ENCODE measurements around the gene TNN. TPM values are rescaled to one million over a fixed set of nuclear protein-coding genes. Genes with fewer than 3 reads are reported as not detected.

TNN gene
- polyA plus RNA-seq, 6 donors from 2014 or later = 0.06 TPM; not detected in 5

DNA sequence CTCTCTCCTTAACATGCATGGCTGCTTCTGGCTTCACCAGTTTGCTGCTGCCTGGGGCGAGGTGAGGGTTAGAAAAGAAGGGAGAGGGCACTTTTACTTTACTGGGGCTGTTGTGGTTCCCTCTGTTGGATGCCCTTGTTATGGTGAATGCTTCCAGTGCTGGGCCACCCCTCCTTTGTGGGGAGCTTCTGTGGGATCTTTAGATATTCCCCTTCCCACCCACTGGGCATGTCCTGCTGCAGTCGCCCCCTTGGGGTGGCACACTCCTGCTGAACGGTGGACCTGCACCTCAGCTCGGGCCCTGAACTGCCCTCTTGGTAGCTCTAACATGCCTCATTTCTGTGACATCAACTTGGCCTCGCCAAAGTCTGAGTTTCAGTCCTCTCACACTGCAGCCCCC, 6.0 kb downstream of the TNN start:
- Mint-ChIP-seq H3K9me3 (no peaks in the 10 kb centered on the region), H3K36me3 (no peaks in the 10 kb centered on the region), H3K27ac (no peak overlapping the region), H3K27me3 (peaks cover 32 to 53% (median 38%) of the 10 kb centered on the region in 3 donors), H3K4me3 (no peak overlapping the region), H3K4me1 (peaks cover 0 to 7% (median 5%) of the 10 kb centered on the region in 3 donors)
- no peak for DNase-seq
- no peak for ATAC-seq (ENCODE audit: low read depth in 2 of 2)

DNA sequence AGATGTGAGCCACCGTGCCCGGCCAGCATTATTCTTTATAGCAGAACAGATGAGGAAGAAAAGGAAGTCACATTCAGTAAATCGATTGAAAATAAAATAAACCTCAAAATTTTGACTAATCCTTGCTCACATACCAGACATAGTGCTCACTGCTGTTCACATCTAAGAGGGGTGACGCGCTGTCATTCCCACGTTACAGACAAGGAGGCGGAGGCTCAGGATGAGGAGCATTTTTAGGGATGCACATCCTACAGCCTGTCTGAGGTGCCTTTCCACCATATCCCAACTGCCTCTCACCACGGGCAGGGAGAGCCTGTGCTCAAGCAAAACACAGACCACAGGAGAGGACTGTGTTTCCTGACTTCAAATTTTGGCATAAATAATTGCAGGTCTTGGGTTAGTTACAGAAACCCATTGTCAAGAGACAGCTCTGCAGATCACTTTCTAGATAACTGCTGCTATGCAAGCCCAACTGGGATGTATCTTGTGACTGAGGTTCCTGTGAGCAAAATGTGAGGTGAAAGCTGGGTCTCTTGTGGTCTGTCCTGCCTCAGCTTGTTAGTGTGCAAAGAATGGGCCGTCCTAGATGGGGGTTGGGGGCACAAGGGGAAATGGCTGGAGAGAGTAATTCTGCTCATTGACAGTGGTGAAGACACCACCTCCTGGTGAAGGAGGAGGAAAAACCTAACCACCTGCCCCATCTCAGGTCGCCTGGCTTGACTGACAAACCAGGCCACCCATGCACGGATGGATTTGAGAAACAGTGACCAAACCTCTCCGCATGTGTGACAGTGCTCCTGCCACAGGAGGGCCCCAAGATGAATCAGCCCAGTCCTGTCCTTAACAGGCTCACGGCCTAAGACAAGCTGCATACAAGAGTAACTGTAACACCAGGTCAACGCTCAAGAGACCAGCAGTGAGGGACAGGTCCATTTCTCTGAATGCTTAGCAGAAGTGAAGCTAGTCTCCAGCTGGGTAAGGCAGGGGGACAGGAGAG, 8.2 kb downstream of the TNN start:
- no peak for ATAC-seq (ENCODE audit: low read depth in 2 of 2)
- Mint-ChIP-seq H3K4me1 (peaks cover 0 to 7% (median 5%) of the 10 kb centered on the region in 3 donors), H3K27me3 (peaks cover 34 to 62% (median 37%) of the 10 kb centered on the region in 3 donors), H3K9me3 (peaks cover 0 to 1% (median 0%) of the 10 kb centered on the region in 7 donors), H3K36me3 (no peaks in the 10 kb centered on the region), H3K4me3 (peak overlapping the region in 1 of 8 donors; percentile 43), H3K27ac (peak overlapping the region in 1 of 6 donors; percentile 64)
- no peak for DNase-seq

DNA sequence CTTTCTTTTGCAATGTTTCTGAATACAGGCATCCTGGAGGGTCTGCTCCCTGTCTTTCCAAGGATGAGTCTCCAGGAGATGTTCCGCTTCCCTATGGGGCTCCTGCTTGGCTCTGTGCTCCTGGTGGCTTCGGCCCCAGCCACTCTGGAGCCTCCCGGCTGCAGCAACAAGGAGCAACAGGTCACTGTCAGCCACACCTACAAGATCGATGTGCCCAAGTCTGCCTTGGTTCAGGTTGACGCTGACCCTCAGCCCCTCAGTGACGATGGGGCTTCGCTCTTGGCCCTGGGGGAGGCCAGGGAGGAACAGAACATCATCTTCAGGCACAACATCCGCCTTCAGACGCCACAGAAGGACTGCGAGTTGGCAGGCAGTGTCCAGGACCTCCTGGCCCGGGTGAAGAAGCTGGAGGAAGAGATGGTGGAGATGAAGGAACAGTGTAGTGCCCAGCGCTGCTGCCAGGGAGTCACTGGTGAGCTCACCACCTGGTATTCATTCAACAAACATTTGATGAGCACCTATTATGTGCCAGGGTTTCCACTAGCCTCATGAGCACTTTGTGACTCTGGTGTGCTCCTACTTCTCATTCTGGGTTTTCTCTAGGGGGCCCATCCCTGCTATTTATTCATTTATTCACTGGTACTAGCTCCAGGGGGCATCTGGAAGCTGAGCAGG, 9.9 kb downstream of the TNN start:
- peaks cover 0 to 3% (median 2%) of the 10 kb centered on the region in 3 donors for H3K4me1 Mint-ChIP-seq
- H3K36me3 Mint-ChIP-seq = no peaks in the 10 kb centered on the region
- ATAC-seq (ENCODE audit: low read depth in 2 of 2) (no peak), DNase-seq (no peak)
- H3K27me3 Mint-ChIP-seq = peaks cover 29 to 62% (median 31%) of the 10 kb centered on the region in 3 donors
- H3K27ac Mint-ChIP-seq = no peak overlapping the region
- peaks cover 0 to 1% (median 0%) of the 10 kb centered on the region in 7 donors for H3K9me3 Mint-ChIP-seq
- H3K4me3 Mint-ChIP-seq = no peak overlapping the region

DNA sequence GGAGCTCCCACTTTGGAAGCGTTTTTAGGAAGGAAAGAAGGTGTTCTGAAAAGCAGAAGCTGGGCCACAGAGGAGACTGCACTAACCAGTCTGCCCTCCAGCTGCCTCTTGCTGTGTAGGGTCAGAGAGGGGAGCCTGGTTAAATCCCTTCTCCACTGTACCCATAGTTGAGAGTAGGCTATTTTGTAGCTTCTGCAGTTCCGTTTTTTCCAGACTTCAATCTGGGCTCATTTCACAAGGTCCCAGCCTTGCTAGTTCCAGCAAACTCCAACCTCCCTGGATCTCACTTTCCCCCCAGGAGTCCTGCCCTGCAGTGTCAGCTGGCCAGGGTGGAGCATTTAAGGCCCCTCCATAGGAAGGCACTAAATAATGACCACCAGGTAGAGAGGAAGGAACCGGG, 11.0 kb downstream of the TNN start:
- DNase-seq (no peak), ATAC-seq (ENCODE audit: low read depth in 2 of 2) (no peak)
- Mint-ChIP-seq H3K4me3 (no peak overlapping the region), H3K4me1 (no peaks in the 10 kb centered on the region), H3K27me3 (peaks cover 25 to 61% (median 29%) of the 10 kb centered on the region in 3 donors), H3K36me3 (no peaks in the 10 kb centered on the region), H3K27ac (no peak overlapping the region), H3K9me3 (peaks cover 0 to 1% (median 0%) of the 10 kb centered on the region in 7 donors)

DNA sequence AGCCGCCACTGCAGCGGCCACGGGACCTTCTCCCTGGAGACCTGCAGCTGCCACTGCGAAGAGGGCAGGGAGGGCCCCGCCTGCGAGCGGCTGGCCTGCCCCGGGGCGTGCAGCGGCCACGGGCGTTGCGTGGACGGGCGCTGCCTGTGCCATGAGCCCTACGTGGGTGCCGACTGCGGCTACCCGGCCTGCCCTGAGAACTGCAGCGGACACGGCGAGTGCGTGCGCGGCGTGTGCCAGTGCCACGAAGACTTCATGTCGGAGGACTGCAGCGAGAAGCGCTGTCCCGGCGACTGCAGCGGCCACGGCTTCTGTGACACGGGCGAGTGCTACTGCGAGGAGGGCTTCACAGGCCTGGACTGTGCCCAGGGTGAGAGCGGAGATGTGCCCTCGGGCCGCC, 11.7 kb downstream of the TNN start:
- ATAC-seq (ENCODE audit: low read depth in 2 of 2) = no peak
- H3K36me3 Mint-ChIP-seq = no peaks in the 10 kb centered on the region
- no peak overlapping the region for H3K4me3 Mint-ChIP-seq
- H3K4me1 Mint-ChIP-seq = no peaks in the 10 kb centered on the region
- H3K27me3 Mint-ChIP-seq = peaks cover 25 to 62% (median 36%) of the 10 kb centered on the region in 3 donors
- H3K9me3 Mint-ChIP-seq = peaks cover 0 to 1% (median 0%) of the 10 kb centered on the region in 7 donors
- DNase-seq = no peak
- H3K27ac Mint-ChIP-seq = no peak overlapping the region

DNA sequence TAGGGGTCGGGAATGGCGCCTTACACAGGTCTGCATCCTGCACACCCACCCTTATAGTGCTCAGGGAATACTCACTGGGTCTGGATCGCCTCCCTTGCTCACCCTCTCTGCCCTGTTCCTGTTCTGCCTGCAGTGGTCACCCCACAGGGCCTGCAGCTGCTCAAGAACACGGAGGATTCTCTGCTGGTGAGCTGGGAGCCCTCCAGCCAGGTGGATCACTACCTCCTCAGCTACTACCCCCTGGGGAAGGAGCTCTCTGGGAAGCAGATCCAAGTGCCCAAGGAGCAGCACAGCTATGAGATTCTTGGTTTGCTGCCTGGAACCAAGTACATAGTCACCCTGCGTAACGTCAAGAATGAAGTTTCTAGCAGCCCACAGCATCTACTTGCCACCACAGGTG, 12.4 kb downstream of the TNN start:
- no peaks in the 10 kb centered on the region for H3K36me3 Mint-ChIP-seq
- H3K27me3 Mint-ChIP-seq = peaks cover 30 to 63% (median 38%) of the 10 kb centered on the region in 3 donors
- no peaks in the 10 kb centered on the region for H3K4me1 Mint-ChIP-seq
- no peak for DNase-seq
- peaks cover 0 to 1% (median 0%) of the 10 kb centered on the region in 7 donors for H3K9me3 Mint-ChIP-seq
- H3K4me3 Mint-ChIP-seq = no peak overlapping the region
- no peak overlapping the region for H3K27ac Mint-ChIP-seq
- no peak for ATAC-seq (ENCODE audit: low read depth in 2 of 2)

DNA sequence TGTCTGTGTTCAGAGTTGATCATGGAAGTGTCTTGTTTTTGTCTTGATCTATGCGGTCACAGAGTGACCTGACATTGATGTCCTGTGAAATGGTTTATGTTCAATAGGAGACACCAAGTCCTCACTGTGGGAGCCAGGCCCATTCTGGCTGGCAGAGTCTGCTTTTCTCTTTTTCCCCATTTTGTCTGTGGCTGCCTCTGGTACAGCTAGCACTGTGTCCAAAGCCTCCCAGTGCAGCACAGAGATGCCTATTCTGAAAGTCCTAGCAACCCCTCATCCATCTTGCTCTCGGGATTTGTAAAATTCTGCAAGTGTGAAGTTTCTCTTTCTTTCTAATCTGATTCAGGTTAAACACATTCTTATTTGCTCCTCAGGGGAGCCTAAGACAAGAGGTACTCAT, 14.3 kb downstream of the TNN start:
- ATAC-seq (ENCODE audit: low read depth in 2 of 2) = no peak
- no peaks in the 10 kb centered on the region for H3K4me1 Mint-ChIP-seq
- peaks cover 25 to 51% (median 34%) of the 10 kb centered on the region in 3 donors for H3K27me3 Mint-ChIP-seq
- H3K36me3 Mint-ChIP-seq = no peaks in the 10 kb centered on the region
- no peak overlapping the region for H3K4me3 Mint-ChIP-seq
- H3K9me3 Mint-ChIP-seq = peaks cover 0 to 1% (median 0%) of the 10 kb centered on the region in 7 donors
- DNase-seq = no peak
- H3K27ac Mint-ChIP-seq = no peak overlapping the region

DNA sequence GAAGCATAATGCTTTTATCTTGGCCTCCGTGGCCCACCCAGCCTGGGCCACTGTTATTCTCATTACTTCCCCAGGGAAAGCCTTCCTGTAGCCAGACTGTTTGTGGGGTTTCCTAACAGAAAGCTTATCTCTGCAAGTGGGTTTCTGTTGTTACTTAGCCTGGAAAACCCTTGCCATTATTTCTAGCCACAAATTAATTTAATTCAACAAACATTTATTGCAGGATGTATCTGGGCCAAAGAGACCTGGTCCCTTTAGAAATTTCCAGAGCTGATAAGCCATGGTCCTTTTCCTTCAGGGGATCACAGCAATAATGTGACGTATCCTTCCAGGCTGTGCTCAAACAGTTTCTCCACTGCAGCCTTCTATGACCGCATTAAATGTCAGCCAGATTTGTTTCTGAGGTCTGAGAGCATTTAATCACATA, 20.9 kb downstream of the TNN start:
- ATAC-seq (ENCODE audit: low read depth in 2 of 2) (no peak), DNase-seq (no peak)
- H3K4me3 Mint-ChIP-seq = no peak overlapping the region
- H3K27me3 Mint-ChIP-seq = peaks cover 9 to 22% (median 11%) of the 10 kb centered on the region in 3 donors
- H3K27ac Mint-ChIP-seq = no peak overlapping the region
- H3K4me1 Mint-ChIP-seq = no peaks in the 10 kb centered on the region
- H3K9me3 Mint-ChIP-seq = no peaks in the 10 kb centered on the region
- H3K36me3 Mint-ChIP-seq = no peaks in the 10 kb centered on the region

DNA sequence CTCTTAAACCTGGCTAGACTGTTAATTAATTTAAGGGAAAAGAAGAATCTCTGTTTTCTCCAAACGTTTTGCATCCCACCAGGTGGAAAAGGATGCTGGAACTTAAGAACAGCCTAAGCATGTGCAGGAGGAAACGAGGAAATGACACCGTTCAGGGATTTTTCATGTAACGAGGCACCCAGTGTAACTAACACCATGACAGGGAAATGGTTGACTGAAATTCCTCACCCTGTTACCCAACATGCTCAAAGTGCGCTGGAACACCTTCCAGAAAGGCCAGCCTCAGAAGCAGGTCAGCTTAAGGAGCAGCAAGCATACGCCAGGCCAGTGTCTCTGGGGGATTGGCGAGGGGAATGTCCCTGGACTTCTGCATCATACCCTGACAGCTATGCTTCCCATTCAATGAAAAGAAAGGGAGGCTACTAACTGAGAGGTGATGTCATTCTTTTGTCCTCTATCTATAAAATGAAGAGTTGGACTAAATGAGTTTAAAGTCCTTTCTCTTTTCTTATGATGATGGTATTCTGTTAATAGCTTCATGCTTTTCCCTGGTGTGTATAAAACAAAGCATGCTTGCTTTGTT, 21.6 kb downstream of the TNN start:
- Mint-ChIP-seq H3K27me3 (peaks cover 3 to 15% (median 4%) of the 10 kb centered on the region in 3 donors), H3K4me3 (no peak overlapping the region), H3K4me1 (no peaks in the 10 kb centered on the region), H3K27ac (no peak overlapping the region), H3K36me3 (no peaks in the 10 kb centered on the region), H3K9me3 (no peaks in the 10 kb centered on the region)
- ATAC-seq (ENCODE audit: low read depth in 2 of 2) (no peak), DNase-seq (no peak)

DNA sequence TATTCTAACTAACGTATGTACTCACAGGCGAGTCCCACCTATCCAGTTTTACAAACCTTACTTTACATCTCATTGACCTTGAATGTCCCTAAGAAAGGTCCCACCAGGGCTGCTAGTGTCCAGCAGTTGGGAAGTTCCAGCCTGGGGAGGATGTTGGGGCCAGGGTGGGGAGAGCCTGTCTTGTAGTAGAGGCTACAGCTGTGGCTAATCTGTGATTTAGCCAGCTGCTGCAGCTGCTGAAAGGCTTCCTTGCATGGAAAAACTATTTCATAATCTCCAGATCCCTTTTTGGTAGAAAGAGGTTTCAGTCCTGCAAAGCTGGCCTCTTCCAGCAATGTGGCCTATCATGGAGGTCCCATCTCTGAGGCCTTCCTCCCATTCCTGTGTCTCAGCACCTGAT, 23.1 kb downstream of the TNN start:
- no peaks in the 10 kb centered on the region for H3K4me1 Mint-ChIP-seq
- no peaks in the 10 kb centered on the region for H3K36me3 Mint-ChIP-seq
- H3K9me3 Mint-ChIP-seq = no peaks in the 10 kb centered on the region
- DNase-seq (no peak), ATAC-seq (ENCODE audit: low read depth in 2 of 2) (no peak)
- peaks cover 0 to 7% (median 6%) of the 10 kb centered on the region in 3 donors for H3K27me3 Mint-ChIP-seq
- H3K4me3 Mint-ChIP-seq = no peak overlapping the region
- no peak overlapping the region for H3K27ac Mint-ChIP-seq

DNA sequence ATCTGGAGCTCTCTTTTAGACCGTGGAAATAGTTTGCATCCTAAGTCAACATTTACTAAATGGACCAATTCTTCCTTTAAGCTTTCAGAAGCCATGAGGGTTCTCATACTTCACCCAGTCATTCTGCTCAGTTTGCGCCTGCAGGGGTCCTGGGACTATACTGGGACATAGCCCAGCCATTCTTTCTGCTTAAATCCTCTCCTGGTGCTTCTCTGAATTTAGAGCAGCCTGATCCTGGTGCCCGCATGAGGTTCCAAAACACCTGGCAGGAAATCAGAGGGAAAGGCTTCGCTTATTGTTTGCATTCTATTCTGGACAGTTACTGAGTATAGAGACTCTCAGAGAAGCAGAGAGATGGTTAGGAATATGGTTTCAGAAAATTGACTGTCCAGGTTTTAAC, 27.0 kb downstream of the TNN start:
- no peak overlapping the region for H3K27ac Mint-ChIP-seq
- no peaks in the 10 kb centered on the region for H3K4me1 Mint-ChIP-seq
- no peak for ATAC-seq (ENCODE audit: low read depth in 2 of 2)
- no peak overlapping the region for H3K4me3 Mint-ChIP-seq
- DNase-seq = no peak
- H3K27me3 Mint-ChIP-seq = peaks cover 0 to 10% (median 7%) of the 10 kb centered on the region in 3 donors
- H3K36me3 Mint-ChIP-seq = no peaks in the 10 kb centered on the region
- H3K9me3 Mint-ChIP-seq = no peaks in the 10 kb centered on the region

DNA sequence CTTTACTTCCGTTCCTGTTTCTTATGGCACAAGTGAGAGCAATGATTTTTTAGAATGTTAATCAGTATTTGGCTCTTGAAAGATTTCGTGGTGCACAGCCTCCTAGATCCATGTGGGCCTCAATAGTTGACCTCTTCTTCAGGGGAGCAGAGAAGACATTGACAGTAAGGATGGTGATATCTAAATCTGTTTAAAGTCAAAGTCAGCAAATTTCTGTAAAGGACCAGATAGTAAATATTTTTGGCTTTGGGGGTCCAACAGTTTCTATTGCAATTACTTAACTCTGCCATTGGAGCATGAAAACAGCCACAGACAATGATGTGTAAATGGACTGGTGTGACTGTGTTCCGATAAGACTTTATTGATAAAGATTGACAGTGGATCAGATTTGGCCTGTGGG, 27.4 kb downstream of the TNN start:
- Mint-ChIP-seq H3K4me3 (no peak overlapping the region), H3K36me3 (no peaks in the 10 kb centered on the region), H3K9me3 (no peaks in the 10 kb centered on the region), H3K27ac (no peak overlapping the region), H3K27me3 (peaks cover 0 to 10% (median 7%) of the 10 kb centered on the region in 3 donors), H3K4me1 (no peaks in the 10 kb centered on the region)
- DNase-seq (no peak), ATAC-seq (ENCODE audit: low read depth in 2 of 2) (no peak)

DNA sequence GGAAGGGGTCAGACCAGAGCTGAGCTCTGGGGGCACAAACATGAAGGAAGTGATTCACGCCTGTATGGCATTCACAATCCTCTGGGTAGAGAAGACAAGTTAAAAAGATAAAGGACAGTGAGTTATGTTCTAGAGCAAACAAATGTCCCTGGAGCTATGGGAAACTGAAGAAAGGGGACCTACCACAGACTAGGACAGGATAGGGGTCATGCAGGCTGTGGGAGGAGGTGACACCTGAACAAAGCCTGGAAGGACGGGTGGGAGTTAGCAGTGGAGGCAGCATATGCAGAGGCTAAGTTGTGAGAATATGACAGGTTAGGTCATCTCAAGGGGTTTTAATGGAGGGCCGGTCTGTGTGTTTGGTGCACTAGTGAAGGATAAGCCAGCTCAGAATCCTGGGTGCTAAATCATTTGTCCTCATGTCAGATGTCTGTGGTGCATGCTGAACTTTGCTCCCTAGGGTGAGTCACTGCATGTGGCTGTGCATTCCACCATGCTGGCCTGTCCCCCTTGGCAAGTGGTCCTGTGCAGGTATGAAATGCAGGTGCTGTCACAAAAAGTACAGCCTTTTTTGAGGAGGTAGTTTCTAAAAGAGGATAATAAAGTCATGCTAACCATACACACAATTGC, 28.5 kb downstream of the TNN start:
- H3K4me1 Mint-ChIP-seq = no peaks in the 10 kb centered on the region
- no peak for DNase-seq
- H3K9me3 Mint-ChIP-seq = no peaks in the 10 kb centered on the region
- H3K36me3 Mint-ChIP-seq = no peaks in the 10 kb centered on the region
- H3K27ac Mint-ChIP-seq = no peak overlapping the region
- H3K4me3 Mint-ChIP-seq = no peak overlapping the region
- ATAC-seq (ENCODE audit: low read depth in 2 of 2) = no peak
- peaks cover 0 to 10% (median 7%) of the 10 kb centered on the region in 3 donors for H3K27me3 Mint-ChIP-seq

Measured in naive B cell (primary cell).